Left renal cortex interstitium (tissue), 4 donors: ENCODE data around the gene DUSP12. TPM values are rescaled to one million over a fixed set of nuclear protein-coding genes. Genes with fewer than 3 reads are reported as not detected.

Source experiments
- DNase-seq, 4 donors: peaks; one replicate each; pipeline ENCODE4 v3.0.0-alpha.2; 2013; ENCODE audit warnings: low read depth in 4 of 4, low spot score in 2 of 4, missing footprints in 1 of 4
- polyA plus RNA-seq, 4 donors: library from polyadenylated mRNA; unstranded; fragments of 120-200 nt; gene quantifications; one replicate each; pipeline ENCODE4 v1.2.1, GENCODE V29; 2013; ENCODE audit not compliant: insufficient read length in 4 of 4

Gene DUSP12
- polyA plus RNA-seq, 4 donors, result 35.6 to 49.2 (median 44.8) TPM

GRCh38 chr1:161805399-161806197 is 56.0 kb downstream of the DUSP12 start:
- DNase-seq, result no peak

Other genes starting within 250 kb of the DUSP12 start
- 1 to 10 TPM; 4.9 to 8.8 (median 5.4) TPM for gene FCGR2A, start 244.3 kb upstream of the DUSP12 start, polyA plus RNA-seq
- gene HSPA6, start 225.2 kb upstream of the DUSP12 start, polyA plus RNA-seq, result under 1 TPM; 0.27 to 0.43 (median 0.37) TPM
- gene FCGR3A, start 200.0 kb upstream of the DUSP12 start, polyA plus RNA-seq, result 1 to 10 TPM; 1.6 to 2.2 (median 1.9) TPM
- gene FCGR3B, start 118.6 kb upstream of the DUSP12 start, polyA plus RNA-seq, result 1 to 10 TPM in 1 of 4 donors, under 1 TPM in 2, not detected in 1; 0.22 to 1.3 (median 0.72) TPM
- 1 to 10 TPM in 1 of 4 donors, under 1 TPM in 3; 0.22 to 1.3 (median 0.68) TPM for gene FCGR2B, start 86.6 kb upstream of the DUSP12 start, polyA plus RNA-seq
- gene FCRLA, start 42.6 kb upstream of the DUSP12 start, polyA plus RNA-seq, result under 1 TPM; 0.12 to 0.41 (median 0.18) TPM
- 1 to 10 TPM; 4.0 to 6.3 (median 5.2) TPM for gene FCRLB, start 28.2 kb upstream of the DUSP12 start, polyA plus RNA-seq
- gene ATF6, start 16.5 kb downstream of the DUSP12 start, polyA plus RNA-seq, result 10 to 100 TPM; 28.9 to 34.8 (median 31.5) TPM